LNCAP (cell line): Measurements from ENCODE around the gene PADI1.

Experiments used
- CTCF ChIP-seq: fragments of 450-650 bp; IDR thresholded peaks from 2 replicates; pipeline ENCODE4 v1.5.1; 2017; ENCODE audit warnings: mild to moderate bottlenecking

Gene PADI1

GRCh38 chr1:17173217-17173616, 31.7 kb upstream of the PADI1 start:
- no peak for TF ChIP-seq CTCF

DNA sequence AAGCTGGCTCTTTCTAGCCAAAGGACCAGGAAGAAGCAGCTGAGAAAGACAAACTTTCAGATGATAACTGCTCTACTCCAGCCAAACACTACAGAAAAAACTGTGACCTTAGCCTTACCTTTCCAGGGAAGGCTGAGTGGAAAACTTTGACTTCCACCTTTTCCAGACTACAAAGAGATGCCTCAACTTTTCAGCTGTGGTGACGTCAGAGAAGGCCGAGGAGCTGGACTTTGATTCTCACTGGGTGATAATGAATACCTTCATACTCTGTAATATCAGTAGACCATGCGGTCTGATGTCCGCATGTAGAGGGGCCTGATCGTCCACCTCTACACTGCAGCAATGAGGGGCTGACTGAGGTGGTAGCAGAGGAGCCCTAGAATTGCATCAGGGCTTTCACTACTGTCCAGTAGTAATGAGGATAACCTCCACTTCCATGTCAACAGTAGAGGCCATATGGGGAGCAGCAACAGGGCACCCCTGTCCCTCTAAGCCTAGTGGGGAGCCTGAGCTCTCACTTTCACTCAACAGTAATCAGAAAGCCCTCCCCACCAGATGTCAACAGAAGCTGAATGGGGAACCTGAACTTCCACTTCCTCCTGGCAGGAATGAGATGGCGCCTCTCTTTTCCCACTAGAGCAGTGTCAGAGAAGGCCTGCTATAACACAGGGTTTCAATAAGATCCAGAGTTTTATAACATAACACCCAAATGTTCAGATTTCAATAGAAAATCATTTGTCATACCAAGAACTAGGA, 28.4 kb upstream of the PADI1 start:
- TF ChIP-seq CTCF = no peak

- no peak for TF ChIP-seq CTCF
Measured at GRCh38 chr1:17177651-17178050, 27.3 kb upstream of the PADI1 start.

GRCh38 chr1:17181781-17182464, 23.0 kb upstream of the PADI1 start:
- TF ChIP-seq CTCF = no peak

DNA sequence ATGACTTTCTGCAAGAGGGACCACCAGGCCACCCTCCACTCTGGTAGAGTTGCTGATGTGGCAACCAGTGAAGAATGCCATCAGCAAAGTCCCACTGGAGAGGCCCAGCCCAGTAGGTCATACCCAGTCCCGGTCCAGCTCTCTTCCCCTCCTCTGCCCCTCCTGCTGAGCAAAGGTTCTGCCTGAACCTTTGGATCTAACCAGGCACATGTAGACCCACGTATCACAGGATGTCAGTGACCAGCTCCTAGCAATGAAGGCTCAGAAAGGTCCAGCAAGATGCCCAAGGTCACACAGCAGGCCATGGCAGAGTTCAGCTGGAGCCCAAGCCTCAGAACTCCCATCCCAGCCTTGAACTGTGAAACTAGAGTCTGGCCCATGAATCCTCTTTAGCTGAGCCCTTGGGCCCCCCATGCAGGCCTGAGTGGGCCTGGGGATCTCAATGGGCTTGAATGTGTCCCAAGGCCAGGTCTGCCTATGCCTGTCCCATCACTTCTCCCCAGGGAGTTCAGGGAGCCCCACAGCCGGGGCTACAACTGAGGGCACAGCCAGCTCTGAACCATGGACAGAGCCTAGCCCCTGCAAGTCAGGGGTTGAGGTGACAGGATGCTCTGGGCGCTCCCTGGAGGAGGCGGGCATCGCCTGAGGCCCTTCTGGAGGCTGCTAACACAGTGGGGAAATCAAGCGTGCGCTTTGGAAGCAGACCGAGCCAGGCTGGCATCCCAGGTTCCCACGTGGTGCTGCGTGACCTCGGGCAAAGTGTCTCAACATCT, 21.4 kb upstream of the PADI1 start:
- no peak for TF ChIP-seq CTCF

GRCh38 chr1:17184161-17184665, 20.7 kb upstream of the PADI1 start:
- TF ChIP-seq CTCF = no peak

DNA sequence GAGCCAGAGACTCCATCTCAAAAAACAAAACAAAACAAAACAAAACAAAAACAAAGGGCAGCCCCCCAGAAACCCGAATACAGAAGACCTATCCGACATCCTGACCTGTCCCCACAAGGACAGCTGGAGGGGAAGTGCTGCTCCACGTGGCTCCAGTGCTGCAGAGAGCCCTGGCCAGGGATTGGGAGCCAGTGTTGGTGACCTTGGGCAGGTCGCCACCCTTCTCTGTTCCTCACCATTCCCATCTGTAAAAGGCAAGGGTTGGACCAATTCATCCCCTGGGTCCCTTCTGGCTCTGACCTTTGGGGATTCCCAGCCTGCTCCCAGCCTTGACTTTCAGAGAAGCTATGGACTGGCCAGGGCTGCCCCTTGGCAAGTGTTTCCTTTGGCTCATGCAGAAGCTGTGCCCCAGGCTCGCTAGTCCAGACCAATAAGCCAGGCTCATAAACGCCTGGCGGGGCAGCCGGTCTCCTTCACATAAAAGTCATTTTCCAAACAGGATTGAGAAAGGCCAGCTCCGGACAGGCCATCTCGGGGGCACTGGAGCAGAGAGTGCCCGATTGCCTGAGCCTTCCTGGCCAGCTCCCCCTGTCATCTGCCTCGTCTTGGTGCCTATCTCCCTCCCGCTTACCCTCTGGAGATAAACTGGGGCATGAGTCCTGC, 20.0 kb upstream of the PADI1 start:
- no peak for TF ChIP-seq CTCF
